Suprapubic skin (tissue), 3 donors: ENCODE results near the gene CPB1.

ENCODE experiments used
- CTCF ChIP-seq, 2 donors: fragments of 200-600 bp in 1 of 2; fragments of 450-650 bp in 1 of 2; sonication (generic) in 1 of 2; IDR thresholded peaks; one replicate each; pipeline ENCODE4 v1.5.1; 2016 to 2019; ENCODE audit warnings: antibody characterized with exemption in 2 of 2, mild to moderate bottlenecking in 1 of 2, moderate library complexity in 1 of 2
- POLR2AphosphoS5 ChIP-seq, 3 donors: sonication (generic); formaldehyde crosslinking; IDR thresholded peaks; one replicate each; pipeline ENCODE4 v1.6.1; 2017; ENCODE audit warnings: antibody characterized with exemption in 3 of 3

- TF ChIP-seq POLR2AphosphoS5 (IDR thresholded peaks at IDR 0.05): no peak
- no peak for TF ChIP-seq CTCF (IDR thresholded peaks at IDR 0.05)
These were observed 26.4 kb downstream of the CPB1 start for GRCh38 chr3:148854061-148854460.
